T-helper 1 cell treated with Interleukin-12 subunit alpha and Interleukin-12 subunit beta and Interleukin-4 antibody, amounts not matched to agents 30 μg/mL and 1 μg/mL, for 36 hours (primary cell): Measurements from ENCODE around the gene INSRR.

ENCODE experiments used
- H3K27ac Mint-ChIP-seq: one replicate; pipeline ENCODE4 v1.8.0; 2021; ENCODE audit warnings: mild to moderate bottlenecking, mixed read lengths
- H3K27me3 Mint-ChIP-seq: one replicate; pipeline ENCODE4 v1.8.0; 2021; ENCODE audit warnings: low read depth, mixed read lengths
- H3K36me3 Mint-ChIP-seq: one replicate; pipeline ENCODE4 v1.8.0; 2021; ENCODE audit warnings: low read depth, mixed read lengths
- H3K4me1 Mint-ChIP-seq: one replicate; pipeline ENCODE4 v1.8.0; 2021; ENCODE audit warnings: low read depth, mixed read lengths
- H3K4me3 Mint-ChIP-seq: one replicate; pipeline ENCODE4 v1.8.0; 2021; ENCODE audit warnings: mild to moderate bottlenecking, moderate library complexity, mixed read lengths
- H3K9me3 Mint-ChIP-seq: one replicate; pipeline ENCODE4 v1.8.0; 2021; ENCODE audit warnings: mixed read lengths

Gene INSRR

GRCh38 chr1:156858959-156859522 lies at the start of gene INSRR:
TSS of gene INSRR (minus strand) at chr1:156859117. CDS start at chr1:156858621, 496 bp downstream.
- Mint-ChIP-seq H3K4me3 (peak within 1 kb of the TSS; percentile 85), H3K9me3 (no peaks in the 10 kb centered on the region), H3K36me3 (peaks cover 7% of the 10 kb centered on the region), H3K27ac (no peak within 1 kb of the TSS), H3K27me3 (peaks cover 49% of the 10 kb centered on the region), H3K4me1 (peaks cover 38% of the 10 kb centered on the region)

DNA sequence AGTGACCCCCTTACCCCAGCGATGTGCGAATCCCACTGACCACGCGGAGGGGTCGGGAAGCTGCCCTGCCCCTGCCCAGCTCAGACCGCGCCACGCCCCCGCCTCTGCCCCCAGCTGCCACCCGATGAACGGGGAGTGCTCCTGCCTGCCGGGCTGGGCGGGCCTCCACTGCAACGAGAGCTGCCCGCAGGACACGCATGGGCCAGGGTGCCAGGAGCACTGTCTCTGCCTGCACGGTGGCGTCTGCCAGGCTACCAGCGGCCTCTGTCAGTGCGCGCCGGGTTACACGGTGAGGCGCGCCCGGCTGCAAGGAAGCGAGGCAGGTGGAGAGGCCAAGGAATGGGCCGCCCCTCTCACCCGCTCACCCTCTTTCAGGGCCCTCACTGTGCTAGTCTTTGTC lies 49.6 kb upstream of the INSRR start:
- Mint-ChIP-seq H3K36me3 (no peaks in the 10 kb centered on the region), H3K9me3 (no peaks in the 10 kb centered on the region), H3K4me1 (no peaks in the 10 kb centered on the region), H3K4me3 (no peak overlapping the region), H3K27me3 (peaks cover 14% of the 10 kb centered on the region), H3K27ac (no peak overlapping the region)

DNA sequence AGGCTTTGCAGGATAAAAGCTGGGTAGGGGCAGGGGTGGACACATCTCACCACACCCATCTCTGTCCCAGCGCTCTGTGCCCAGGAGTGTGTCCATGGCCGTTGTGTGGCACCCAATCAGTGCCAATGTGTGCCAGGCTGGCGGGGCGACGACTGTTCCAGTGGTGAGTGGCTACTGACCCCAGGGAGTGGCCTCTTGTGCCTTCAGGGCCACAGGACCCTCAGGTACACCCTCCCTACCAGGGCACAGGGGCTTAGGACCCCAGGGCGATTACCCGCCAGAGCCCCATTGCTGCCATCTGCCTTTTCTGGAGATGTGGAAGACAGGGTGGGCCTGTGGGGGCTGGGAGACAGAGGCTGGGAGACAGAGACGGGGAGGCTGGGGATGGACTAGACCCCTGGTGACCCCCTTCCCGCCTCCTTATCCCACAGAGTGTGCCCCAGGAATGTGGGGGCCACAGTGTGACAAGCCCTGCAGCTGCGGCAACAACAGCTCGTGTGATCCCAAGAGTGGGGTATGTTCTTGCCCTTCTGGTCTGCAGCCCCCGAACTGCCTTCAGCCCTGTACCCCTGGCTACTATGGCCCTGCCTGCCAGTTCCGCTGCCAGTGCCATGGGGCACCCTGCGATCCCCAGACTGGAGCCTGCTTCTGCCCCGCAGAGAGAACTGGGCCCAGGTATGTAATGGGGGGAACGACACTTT lies 47.4 kb upstream of the INSRR start:
- Mint-ChIP-seq H3K36me3 (no peaks in the 10 kb centered on the region), H3K9me3 (no peaks in the 10 kb centered on the region), H3K27me3 (peaks cover 14% of the 10 kb centered on the region), H3K27ac (no peak overlapping the region), H3K4me3 (no peak overlapping the region), H3K4me1 (no peaks in the 10 kb centered on the region)

GRCh38 chr1:156905651-156906050 lies 46.7 kb upstream of the INSRR start:
- no peaks in the 10 kb centered on the region for H3K9me3 Mint-ChIP-seq
- no peaks in the 10 kb centered on the region for H3K4me1 Mint-ChIP-seq
- H3K27ac Mint-ChIP-seq = no peak overlapping the region
- H3K27me3 Mint-ChIP-seq = peaks cover 8% of the 10 kb centered on the region
- no peak overlapping the region for H3K4me3 Mint-ChIP-seq
- H3K36me3 Mint-ChIP-seq = no peaks in the 10 kb centered on the region

GRCh38 chr1:156905176-156905575 lies 46.3 kb upstream of the INSRR start:
- Mint-ChIP-seq H3K36me3 (no peaks in the 10 kb centered on the region), H3K4me3 (no peak overlapping the region), H3K27me3 (peaks cover 4% of the 10 kb centered on the region), H3K27ac (no peak overlapping the region), H3K9me3 (no peaks in the 10 kb centered on the region), H3K4me1 (no peaks in the 10 kb centered on the region)

- Mint-ChIP-seq H3K27me3 (peaks cover 4% of the 10 kb centered on the region), H3K4me3 (no peak overlapping the region), H3K4me1 (no peaks in the 10 kb centered on the region), H3K9me3 (no peaks in the 10 kb centered on the region), H3K36me3 (no peaks in the 10 kb centered on the region), H3K27ac (no peak overlapping the region)
Observed at GRCh38 chr1:156904187-156904959, 45.5 kb upstream of the INSRR start.

- Mint-ChIP-seq H3K36me3 (no peaks in the 10 kb centered on the region), H3K9me3 (no peaks in the 10 kb centered on the region), H3K27me3 (peaks cover 10% of the 10 kb centered on the region), H3K4me1 (peaks cover 2% of the 10 kb centered on the region), H3K27ac (no peak overlapping the region), H3K4me3 (no peak overlapping the region)
Observed at GRCh38 chr1:156903328-156904091, 44.6 kb upstream of the INSRR start.

DNA sequence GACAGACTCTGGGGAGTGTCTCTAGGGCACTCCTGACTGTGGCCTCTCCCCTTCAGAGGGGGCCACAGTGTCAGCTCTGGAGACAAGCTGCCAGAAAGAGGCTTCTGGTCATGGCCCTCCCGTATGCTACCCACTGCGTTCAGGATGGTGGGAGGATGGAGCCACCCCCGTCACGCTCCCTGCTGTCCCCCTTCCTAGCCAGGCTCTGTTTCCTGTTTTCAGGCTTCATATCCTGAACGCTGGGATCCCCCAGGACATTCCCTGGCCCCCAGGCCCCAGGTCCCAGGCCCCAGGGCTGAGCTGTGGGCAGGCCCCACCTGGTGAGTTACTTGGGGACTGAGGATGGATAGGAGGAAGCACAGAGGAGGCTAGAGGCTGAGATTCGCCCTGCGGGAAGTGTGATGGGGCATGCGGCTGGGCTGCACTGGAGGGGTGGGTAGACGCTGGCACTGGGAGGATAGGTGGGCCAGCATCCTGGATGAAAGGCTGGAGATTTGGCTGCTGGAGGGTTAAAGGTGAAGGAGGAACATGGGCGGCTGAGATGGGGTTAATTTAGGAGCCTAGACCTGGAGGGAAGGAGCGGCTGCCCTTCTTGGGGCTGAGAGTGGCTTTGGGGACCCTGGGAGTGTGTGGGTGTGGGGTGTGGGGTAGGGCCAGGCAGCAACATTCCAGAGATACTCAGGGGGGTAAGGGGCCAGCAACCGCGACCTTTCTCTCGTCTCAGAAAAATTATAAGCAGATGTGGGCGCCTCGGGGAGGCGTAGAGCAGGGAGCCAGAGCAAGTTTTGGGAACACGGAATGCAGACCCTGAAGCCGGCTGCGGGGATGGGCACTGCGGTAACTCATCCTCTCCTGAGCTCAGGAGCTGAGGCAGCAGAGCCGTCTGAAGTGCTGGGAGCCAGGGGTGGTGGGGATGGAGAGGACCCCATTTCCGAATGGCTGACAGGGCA lies 43.3 kb upstream of the INSRR start:
- Mint-ChIP-seq H3K4me1 (peaks cover 8% of the 10 kb centered on the region), H3K9me3 (no peaks in the 10 kb centered on the region), H3K4me3 (no peak overlapping the region), H3K36me3 (no peaks in the 10 kb centered on the region), H3K27me3 (peaks cover 13% of the 10 kb centered on the region), H3K27ac (no peak overlapping the region)

- Mint-ChIP-seq H3K4me1 (peaks cover 8% of the 10 kb centered on the region), H3K4me3 (no peak overlapping the region), H3K36me3 (no peaks in the 10 kb centered on the region), H3K27ac (no peak overlapping the region), H3K9me3 (no peaks in the 10 kb centered on the region), H3K27me3 (peaks cover 13% of the 10 kb centered on the region)
Observed at GRCh38 chr1:156901590-156901900, 42.6 kb upstream of the INSRR start.

- Mint-ChIP-seq H3K36me3 (no peaks in the 10 kb centered on the region), H3K27ac (no peak overlapping the region), H3K9me3 (no peaks in the 10 kb centered on the region), H3K4me3 (no peak overlapping the region), H3K4me1 (peaks cover 8% of the 10 kb centered on the region), H3K27me3 (peaks cover 13% of the 10 kb centered on the region)
Observed at GRCh38 chr1:156900896-156901589, 42.1 kb upstream of the INSRR start.

GRCh38 chr1:156899956-156900718 lies 41.2 kb upstream of the INSRR start:
- Mint-ChIP-seq H3K4me3 (no peak overlapping the region), H3K27me3 (peaks cover 21% of the 10 kb centered on the region), H3K9me3 (no peaks in the 10 kb centered on the region), H3K27ac (no peak overlapping the region), H3K36me3 (no peaks in the 10 kb centered on the region), H3K4me1 (peaks cover 8% of the 10 kb centered on the region)

GRCh38 chr1:156898971-156899664 lies 40.2 kb upstream of the INSRR start:
- Mint-ChIP-seq H3K36me3 (no peaks in the 10 kb centered on the region), H3K4me3 (no peak overlapping the region), H3K4me1 (peaks cover 8% of the 10 kb centered on the region), H3K9me3 (no peaks in the 10 kb centered on the region), H3K27ac (no peak overlapping the region), H3K27me3 (peaks cover 26% of the 10 kb centered on the region)
